HepG2 (cell line): Measurements from ENCODE around the gene ANAPC16. TPM values are rescaled to one million over a fixed set of nuclear protein-coding genes. Genes with fewer than 3 reads are reported as not detected.

ENCODE experiments used
- CBX1 ChIP-seq: IDR thresholded peaks from one replicate; pipeline ENCODE4 v1.6.1; 2016; ENCODE audit warnings: antibody characterized with exemption, low read depth
- CREB1 ChIP-seq, 2 experiments: fragments of 450-650 bp in 1 of 2; IDR thresholded peaks; 2 replicates each; pipeline ENCODE4 v1.6.1; 2016 to 2017; ENCODE audit warnings: control low read depth in 1 of 2, mild to moderate bottlenecking in 1 of 2, missing compliant biosample characterization in 1 of 2, missing genetic modification characterization in 1 of 2
- ESRRA ChIP-seq: sonication (generic); formaldehyde crosslinking; IDR thresholded peaks from 2 replicates; pipeline ENCODE4 v1.5.1; 2020; ENCODE audit warnings: mild to moderate bottlenecking, low read depth, missing genetic modification reagents
- FLYWCH1 ChIP-seq: sonication (generic); formaldehyde crosslinking; IDR thresholded peaks from 2 replicates; pipeline ENCODE4 v1.8.1; 2023; ENCODE audit warnings: mild to moderate bottlenecking, missing genetic modification reagents
- GPN1 ChIP-seq: sonication (generic); formaldehyde crosslinking; IDR thresholded peaks from 2 replicates; pipeline ENCODE4 v1.5.1; 2020; ENCODE audit warnings: missing genetic modification reagents, borderline replicate concordance
- HNRNPLL ChIP-seq: fragments of 200-400 bp; formaldehyde crosslinking; IDR thresholded peaks from 2 replicates; pipeline ENCODE4 v1.6.1; 2017; ENCODE audit warnings: mild to moderate bottlenecking, low read depth, low read length; ENCODE audit not compliant: poor library complexity, severe bottlenecking
- IRF1 ChIP-seq: sonication (generic); formaldehyde crosslinking; IDR thresholded peaks from 2 replicates; pipeline ENCODE4 v1.4.0; 2020; ENCODE audit warnings: low read depth, mild to moderate bottlenecking, missing genetic modification reagents
- POGZ ChIP-seq: sonication (generic); formaldehyde crosslinking; IDR thresholded peaks from 2 replicates; pipeline ENCODE4 v1.4.0; 2020; ENCODE audit warnings: mild to moderate bottlenecking, missing genetic modification reagents
- STAG1 ChIP-seq: sonication (generic); formaldehyde crosslinking; IDR thresholded peaks from 2 replicates; pipeline ENCODE4 v1.4.0; 2020; ENCODE audit warnings: missing genetic modification reagents
- TCF7 ChIP-seq: sonication (generic); IDR thresholded peaks from 2 replicates; pipeline ENCODE4 v1.6.1; 2016; ENCODE audit warnings: antibody characterized with exemption, low read depth
- ZNF407 ChIP-seq: sonication (generic); formaldehyde crosslinking; IDR thresholded peaks from one replicate; pipeline ENCODE4 v1.5.1; 2020; ENCODE audit warnings: mild to moderate bottlenecking, missing genetic modification reagents; ENCODE audit errors: not compliant biosample characterization
- ZNF501 ChIP-seq: sonication (generic); formaldehyde crosslinking; IDR thresholded peaks from 2 replicates; pipeline ENCODE4 v1.5.1; 2020; ENCODE audit warnings: mild to moderate bottlenecking, moderate library complexity, missing genetic modification reagents
- ZNF557 ChIP-seq: sonication (generic); formaldehyde crosslinking; IDR thresholded peaks from 2 replicates; pipeline ENCODE4 v1.4.0; 2020; ENCODE audit warnings: missing genetic modification reagents
- ZNF558 ChIP-seq: sonication (generic); formaldehyde crosslinking; IDR thresholded peaks from 2 replicates; pipeline ENCODE4 v1.9.0; 2022; ENCODE audit warnings: mild to moderate bottlenecking, missing genetic modification reagents, borderline replicate concordance
- ZNF761 ChIP-seq: sonication (generic); formaldehyde crosslinking; conservative IDR thresholded peaks from 2 replicates; pipeline ENCODE4 v1.4.0; 2020; ENCODE audit warnings: mild to moderate bottlenecking, missing genetic modification reagents
- ZSCAN20 ChIP-seq: sonication (generic); formaldehyde crosslinking; IDR thresholded peaks from 2 replicates; pipeline ENCODE4 v1.4.0; 2020; ENCODE audit warnings: missing genetic modification reagents, mild to moderate bottlenecking, borderline replicate concordance
- polyA plus RNA-seq, 8 experiments: library from polyadenylated mRNA; depleted of rRNA in 3 of 8; stranded (reverse) in 7 of 8; unstranded in 1 of 8; fragments of >200 nt; fragmentation: Illumina TruSeq in 4 of 8; extraction: Trizol in 4 of 8; gene quantifications; 2 replicates each; pipeline versions ENCODE4 v1.2.1 to v1.2.3, GENCODE V29; 2011 to 2016; ENCODE audit warnings: low read depth in 4 of 8, missing spikeins in 1 of 8, mixed read lengths in 1 of 8; ENCODE audit not compliant: insufficient read depth in 1 of 8
- total RNA-seq, 5 experiments: library from RNA; depleted of rRNA; stranded (reverse); fragments of >200 nt; fragmentation: Illumina TruSeq; extraction: Trizol; gene quantifications; 2 replicates each; pipeline ENCODE4 v1.2.3, GENCODE V29; 2016; ENCODE audit warnings: low read depth in 1 of 5
- TF ChIP-seq, protein P1 (sequence below): sonication (generic); formaldehyde crosslinking; IDR thresholded peaks from 2 replicates; pipeline ENCODE4 v1.5.0; 2020; ENCODE audit warnings: mild to moderate bottlenecking, missing genetic modification reagents

ANAPC16 gene
- total and polyA plus RNA-seq, 2 of the 13 experiments (the other 11 are each of a cell fraction or from before 2014, with no cell fraction given) = 74.8 to 89.4 TPM

DNA sequence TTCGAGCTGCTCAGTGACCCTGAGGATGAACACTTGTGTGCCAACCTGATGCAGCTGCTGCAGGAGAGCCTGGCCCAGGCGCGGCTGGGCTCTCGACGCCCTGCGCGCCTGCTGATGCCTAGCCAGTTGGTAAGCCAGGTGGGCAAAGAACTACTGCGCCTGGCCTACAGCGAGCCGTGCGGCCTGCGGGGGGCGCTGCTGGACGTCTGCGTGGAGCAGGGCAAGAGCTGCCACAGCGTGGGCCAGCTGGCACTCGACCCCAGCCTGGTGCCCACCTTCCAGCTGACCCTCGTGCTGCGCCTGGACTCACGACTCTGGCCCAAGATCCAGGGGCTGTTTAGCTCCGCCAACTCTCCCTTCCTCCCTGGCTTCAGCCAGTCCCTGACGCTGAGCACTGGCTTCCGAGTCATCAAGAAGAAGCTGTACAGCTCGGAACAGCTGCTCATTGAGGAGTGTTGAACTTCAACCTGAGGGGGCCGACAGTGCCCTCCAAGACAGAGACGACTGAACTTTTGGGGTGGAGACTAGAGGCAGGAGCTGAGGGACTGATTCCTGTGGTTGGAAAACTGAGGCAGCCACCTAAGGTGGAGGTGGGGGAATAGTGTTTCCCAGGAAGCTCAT is 59.0 kb downstream of the ANAPC16 start (continued):
- TF ChIP-seq, protein P1, sequence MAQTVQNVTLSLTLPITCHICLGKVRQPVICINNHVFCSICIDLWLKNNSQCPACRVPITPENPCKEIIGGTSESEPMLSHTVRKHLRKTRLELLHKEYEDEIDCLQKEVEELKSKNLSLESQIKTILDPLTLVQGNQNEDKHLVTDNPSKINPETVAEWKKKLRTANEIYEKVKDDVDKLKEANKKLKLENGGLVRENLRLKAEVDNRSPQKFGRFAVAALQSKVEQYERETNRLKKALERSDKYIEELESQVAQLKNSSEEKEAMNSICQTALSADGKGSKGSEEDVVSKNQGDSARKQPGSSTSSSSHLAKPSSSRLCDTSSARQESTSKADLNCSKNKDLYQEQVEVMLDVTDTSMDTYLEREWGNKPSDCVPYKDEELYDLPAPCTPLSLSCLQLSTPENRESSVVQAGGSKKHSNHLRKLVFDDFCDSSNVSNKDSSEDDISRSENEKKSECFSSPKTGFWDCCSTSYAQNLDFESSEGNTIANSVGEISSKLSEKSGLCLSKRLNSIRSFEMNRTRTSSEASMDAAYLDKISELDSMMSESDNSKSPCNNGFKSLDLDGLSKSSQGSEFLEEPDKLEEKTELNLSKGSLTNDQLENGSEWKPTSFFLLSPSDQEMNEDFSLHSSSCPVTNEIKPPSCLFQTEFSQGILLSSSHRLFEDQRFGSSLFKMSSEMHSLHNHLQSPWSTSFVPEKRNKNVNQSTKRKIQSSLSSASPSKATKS (CRISPR knock-in tag) = no peak
- TF ChIP-seq CBX1 (peak; percentile 24), ZNF761 (CRISPR knock-in tag) (no peak), POGZ (CRISPR knock-in tag) (peak; percentile 34; the same call in 1 of the 2 replicates), GPN1 (CRISPR knock-in tag) (no peak), ZNF557 (no peak), IRF1 (CRISPR knock-in tag) (no peak), FLYWCH1 (CRISPR knock-in tag) (no peak), HNRNPLL (no peak), ZSCAN20 (CRISPR knock-in tag) (no peak), ZNF558 (CRISPR knock-in tag) (peak; percentile 76; the same call in 1 of the 2 replicates), ZNF501 (CRISPR knock-in tag) (0 out of 2 replicates have a peak, but pooled peaks have one; percentile 47), TCF7 (no peak), CREB1 (IDR thresholded peaks at IDR 0.05) (no peak), CREB1 (CRISPR knock-in tag; IDR thresholded peaks at IDR 0.05) (no peak), STAG1 (CRISPR knock-in tag) (peak; percentile 60), ZNF407 (CRISPR knock-in tag) (no peak), ESRRA (no peak)
